Tibial nerve (tissue), 4 donors: ENCODE results near the gene NPEPPS.

Experiments used
- CTCF ChIP-seq, 5 experiments: fragments of 200-600 bp in 3 of 5; fragments of 450-650 bp in 2 of 5; sonication (generic) in 3 of 5; IDR thresholded peaks; one replicate each; pipeline ENCODE4 v1.5.1; 2016 to 2019; ENCODE audit warnings: antibody characterized with exemption in 5 of 5, mild to moderate bottlenecking in 3 of 5, moderate library complexity in 2 of 5
- EP300 ChIP-seq, 2 donors: sonication (generic); formaldehyde crosslinking; IDR thresholded peaks; one replicate each; pipeline ENCODE4 v1.6.1; 2017; ENCODE audit warnings: antibody characterized with exemption in 2 of 2, mild to moderate bottlenecking in 1 of 2

GRCh38 chr17:47652570-47652969 lies 121.7 kb downstream of the NPEPPS start:
- TF ChIP-seq CTCF (IDR thresholded peaks at IDR 0.05) (no peak), EP300 (IDR thresholded peaks at IDR 0.05) (no peak)
